ENCODE measurements around the gene TBL1X. TPM values are rescaled to one million over a fixed set of nuclear protein-coding genes. Genes with fewer than 3 reads are reported as not detected.
"Not testable (repeated sequence)": the region's sequence is repeated elsewhere in the genome, so short reads cannot be mapped to it uniquely, and the experiment has no call there.

TBL1X gene
- total RNA-seq: 10 to 100 TPM in 3 of 8 experiments, 1 to 10 TPM in 5; 5.5 to 19.4 (median 9.0) TPM

DNA sequence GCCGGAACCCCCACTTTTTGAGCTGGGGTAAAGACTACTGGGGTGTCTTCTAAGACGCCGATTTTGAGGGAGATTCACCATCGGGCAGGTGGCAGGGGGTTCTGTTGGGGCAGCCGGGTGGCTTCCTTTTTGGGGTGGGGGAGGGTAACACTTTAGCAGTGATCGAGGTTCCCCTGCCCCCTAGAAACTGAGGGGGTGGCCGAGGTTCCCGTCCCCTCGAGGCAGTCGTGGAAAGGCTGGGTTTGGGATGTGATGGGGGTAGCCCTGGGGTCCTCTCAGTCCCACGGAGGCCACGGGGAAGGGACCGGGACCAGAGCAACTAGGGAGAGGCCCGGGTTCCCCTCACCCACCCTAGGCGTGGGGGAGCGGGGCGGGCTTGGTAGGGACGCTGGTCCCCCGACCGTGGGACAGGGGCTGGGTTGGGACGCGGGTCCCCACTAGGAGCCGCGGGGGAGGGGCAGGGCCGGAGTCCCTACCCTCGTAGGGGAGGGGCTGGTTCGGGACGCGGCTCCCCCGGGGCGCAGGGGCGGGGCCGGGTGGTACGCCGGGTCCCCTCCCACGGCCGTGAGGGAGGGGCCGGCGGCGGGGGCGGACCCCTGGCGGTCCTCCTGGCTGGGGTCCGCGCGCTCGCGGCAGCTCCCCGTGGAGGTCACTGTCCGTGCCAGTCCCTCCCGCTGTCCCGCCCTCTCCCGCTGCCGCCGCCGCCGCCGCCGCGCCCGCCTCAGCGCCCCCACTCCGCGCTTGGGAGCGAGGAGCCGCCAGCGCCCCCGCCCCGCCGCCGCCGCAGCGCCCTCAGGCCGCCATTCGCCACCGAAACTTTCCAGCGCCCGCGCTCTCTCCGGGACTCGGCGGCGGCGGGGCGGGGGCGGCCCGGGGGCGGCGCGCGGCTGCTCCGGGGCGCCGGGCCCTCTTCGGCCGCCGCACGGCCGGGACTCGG lies at the start of gene TBL1X:
Gene TBL1X (plus strand): TSS at position 624 of the 937 bp plus-strand sequence. CDS start 188,529 bp downstream, outside the sequence.
- in situ Hi-C loops (cut with MboI; ENCODE audit: low pct_unique_long_range_greater_than_20kb in 2 of 9, low sequenced_read_pairs in 9 of 9, unreplicated experiment in 9 of 9): loop anchor here in 2 of 9 experiments (25.0 kb wide), 1 partner anchor 127 kb away; no protein-coding TSS in a partner anchor
- peaks cover 24 to 28% of the 10 kb centered on the region in 2 donors for H3K4me1 ChIP-seq (replicated peaks in 1 of 2)
- ATAC-seq (replicated peaks in 6 of 8): peak; percentile 14 to 68 (median 60)
- H3K27ac ChIP-seq: peak within 1 kb of the TSS; percentile 86 to 92
- H3K4me3 ChIP-seq: peak within 1 kb of the TSS; percentile 41 to 95 (median 73)
- no CpG with 5 or more reads among the region's 99 CpGs for WGBS, 10 experiments

DNA sequence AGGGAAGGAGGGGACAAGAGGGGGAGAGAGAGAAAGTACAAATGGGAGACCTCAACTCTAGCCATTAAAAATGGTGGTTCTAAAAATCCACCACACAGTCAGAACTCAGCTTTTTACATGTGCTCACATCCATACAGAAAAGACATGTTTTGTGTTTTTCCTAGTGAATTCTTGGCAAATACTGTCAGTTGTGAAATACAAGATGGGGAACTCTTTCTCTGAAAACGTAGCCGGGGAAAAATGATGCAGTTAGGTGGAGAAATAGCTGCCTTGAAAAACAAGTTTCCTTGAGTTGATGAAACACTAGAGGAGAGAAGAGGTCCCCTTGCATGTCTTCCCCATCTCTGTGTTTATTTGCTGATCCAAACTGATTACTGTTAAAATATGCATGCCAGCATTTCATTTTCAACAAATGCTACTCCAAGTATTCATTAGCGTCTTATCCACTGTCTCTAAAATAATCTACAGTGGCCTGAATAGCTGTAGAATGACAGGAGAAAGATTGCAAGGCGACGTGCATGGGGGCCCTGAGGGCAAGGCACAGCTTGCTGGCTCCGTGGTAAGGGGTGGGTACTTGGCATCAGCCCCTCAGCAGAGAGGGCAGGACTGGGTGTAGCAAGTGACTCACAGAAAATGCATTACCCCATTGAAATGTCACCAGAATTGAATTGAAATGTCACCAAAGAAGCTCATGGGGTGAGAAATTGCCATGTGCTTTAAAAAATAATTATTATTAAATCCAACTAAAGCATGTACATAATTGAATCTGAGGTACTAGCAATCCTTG lies 48.1 kb upstream of the TBL1X start:
- H3K4me3 ChIP-seq: no peak overlapping the region
- in situ Hi-C loops (cut with MboI; ENCODE audit: low pct_unique_long_range_greater_than_20kb in 2 of 9, low sequenced_read_pairs in 9 of 9, unreplicated experiment in 9 of 9): no loop called here
- no peak overlapping the region for H3K27ac ChIP-seq
- ATAC-seq (replicated peaks in 6 of 8): peak in 4 of 8 experiments; percentile 22 to 65 (median 40)
- peaks cover 0 to 6% of the 10 kb centered on the region in 2 donors for H3K4me1 ChIP-seq (replicated peaks in 1 of 2)
- 0 to 83% (median 5%) methylated on average over 1 to 6 of the region's 6 CpGs; no CpG with 5 or more reads in 5 of the 10 experiments for WGBS, 10 experiments

DNA sequence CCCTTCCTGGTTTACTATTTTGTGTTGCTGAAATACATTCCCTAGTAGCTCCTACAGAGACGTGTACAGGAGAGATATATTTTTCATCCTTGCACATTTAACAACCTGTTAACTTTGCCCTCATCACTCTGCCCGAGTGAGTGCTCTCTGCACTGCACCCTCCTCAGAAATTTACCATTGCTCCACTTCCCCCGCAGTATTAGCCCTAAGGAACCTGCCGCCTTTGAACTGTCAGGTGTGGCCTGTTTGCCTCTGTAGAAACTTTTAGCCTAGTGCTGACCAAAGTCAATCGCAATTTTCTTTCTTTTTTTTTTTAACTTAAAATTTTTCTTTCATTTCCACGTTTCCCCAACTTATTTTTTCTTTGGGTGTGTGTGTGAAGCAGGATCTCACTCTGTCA lies 46.6 kb upstream of the TBL1X start:
- Histone ChIP-seq H3K4me3 (no peak overlapping the region), H3K27ac (no peak overlapping the region), H3K4me1 (replicated peaks in 1 of 2) (peaks cover 0 to 6% of the 10 kb centered on the region in 2 donors)
- no peak for ATAC-seq (replicated peaks in 6 of 8)
- in situ Hi-C loops (cut with MboI; ENCODE audit: low pct_unique_long_range_greater_than_20kb in 2 of 9, low sequenced_read_pairs in 9 of 9, unreplicated experiment in 9 of 9): no loop called here
- WGBS, 10 experiments: 37 to 100% (median 83%) methylated on average over 1 to 4 of the region's 6 CpGs; no CpG with 5 or more reads in 3 of the 10 experiments

DNA sequence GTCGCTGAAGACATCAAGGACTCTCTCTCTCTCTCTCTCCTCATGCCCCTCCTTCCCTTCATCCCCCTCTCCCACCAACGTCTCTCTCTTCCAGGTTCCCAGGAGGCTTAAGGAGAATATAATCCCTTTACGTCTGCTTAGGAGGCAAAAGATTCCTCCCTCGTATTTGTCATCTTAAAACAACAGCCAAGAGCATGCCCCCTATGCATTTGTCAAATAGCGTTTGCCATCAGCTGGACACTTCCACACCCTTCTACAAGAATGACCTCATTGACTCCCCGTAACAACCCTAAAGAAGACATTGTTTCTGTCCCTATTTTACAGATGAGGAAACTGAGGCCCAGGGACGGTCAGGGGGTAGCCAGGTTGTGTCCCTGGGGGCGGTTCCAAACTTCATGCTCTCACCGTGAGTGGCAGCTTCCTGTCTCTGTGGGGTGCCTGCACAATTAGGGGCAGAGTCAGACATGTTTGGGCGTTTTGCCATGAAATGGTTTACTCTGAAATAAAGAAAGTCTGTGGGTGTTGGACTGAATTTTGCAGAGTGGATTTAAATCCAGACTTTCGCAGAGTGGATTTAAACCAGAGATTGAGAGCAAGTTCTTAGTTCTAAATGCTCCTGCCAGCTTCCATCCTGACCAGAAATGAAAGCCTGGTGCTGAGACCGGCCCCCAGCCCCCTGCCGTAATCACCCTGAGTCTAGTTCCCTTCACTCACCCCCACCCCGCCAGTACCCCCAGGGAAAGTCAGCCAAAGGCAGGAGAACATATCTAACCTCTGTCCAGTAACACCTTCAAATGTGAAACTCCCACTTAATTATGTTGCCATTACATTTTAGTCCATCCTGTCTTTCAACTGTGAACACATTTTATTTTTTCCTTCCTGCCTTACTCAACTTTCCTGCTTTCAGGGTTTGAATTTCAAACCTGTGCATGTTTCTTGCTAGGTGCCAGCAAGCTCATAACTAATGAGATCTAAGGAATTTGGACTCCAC lies 44.3 kb upstream of the TBL1X start:
- in situ Hi-C loops (cut with MboI; ENCODE audit: low pct_unique_long_range_greater_than_20kb in 2 of 9, low sequenced_read_pairs in 9 of 9, unreplicated experiment in 9 of 9): no loop called here
- H3K4me3 ChIP-seq: no peak overlapping the region
- 50 to 83% (median 80%) methylated on average over 2 to 7 of the region's 14 CpGs; no CpG with 5 or more reads in 6 of the 10 experiments for WGBS, 10 experiments
- ATAC-seq (replicated peaks in 6 of 8): no peak
- H3K4me1 ChIP-seq (replicated peaks in 1 of 2): peaks cover 0 to 6% of the 10 kb centered on the region in 2 donors
- H3K27ac ChIP-seq: no peak overlapping the region

DNA sequence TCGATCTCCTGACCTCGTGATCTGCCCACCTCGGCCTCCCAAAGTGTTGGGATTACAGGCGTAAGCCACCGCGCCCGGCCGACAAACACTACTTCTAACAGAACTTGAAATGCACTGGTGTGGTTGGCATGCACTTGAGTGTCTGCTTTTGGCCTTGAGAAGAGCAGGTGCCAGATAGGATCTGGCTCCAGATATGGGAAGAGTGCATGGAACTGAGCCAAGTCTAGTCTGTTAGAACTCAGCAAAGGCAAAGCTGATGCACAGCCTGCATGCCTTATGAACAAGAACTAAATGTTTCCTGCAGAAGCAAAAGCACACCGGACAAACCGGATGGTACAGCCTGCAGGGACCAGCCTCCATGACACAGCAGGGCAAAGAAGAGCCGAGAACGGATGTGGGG lies 35.1 kb upstream of the TBL1X start:
- H3K4me3 ChIP-seq: no peak overlapping the region
- WGBS, 10 experiments: 40 to 55% methylated on average over 2 to 4 of the region's 12 CpGs; no CpG with 5 or more reads in 8 of the 10 experiments
- H3K27ac ChIP-seq: no peak overlapping the region
- in situ Hi-C loops (cut with MboI; ENCODE audit: low pct_unique_long_range_greater_than_20kb in 2 of 9, low sequenced_read_pairs in 9 of 9, unreplicated experiment in 9 of 9): no loop called here
- peak in 1 of 8 experiments; percentile 29 for ATAC-seq (replicated peaks in 6 of 8)
- peaks cover 0 to 9% of the 10 kb centered on the region in 2 donors for H3K4me1 ChIP-seq (replicated peaks in 1 of 2)

DNA sequence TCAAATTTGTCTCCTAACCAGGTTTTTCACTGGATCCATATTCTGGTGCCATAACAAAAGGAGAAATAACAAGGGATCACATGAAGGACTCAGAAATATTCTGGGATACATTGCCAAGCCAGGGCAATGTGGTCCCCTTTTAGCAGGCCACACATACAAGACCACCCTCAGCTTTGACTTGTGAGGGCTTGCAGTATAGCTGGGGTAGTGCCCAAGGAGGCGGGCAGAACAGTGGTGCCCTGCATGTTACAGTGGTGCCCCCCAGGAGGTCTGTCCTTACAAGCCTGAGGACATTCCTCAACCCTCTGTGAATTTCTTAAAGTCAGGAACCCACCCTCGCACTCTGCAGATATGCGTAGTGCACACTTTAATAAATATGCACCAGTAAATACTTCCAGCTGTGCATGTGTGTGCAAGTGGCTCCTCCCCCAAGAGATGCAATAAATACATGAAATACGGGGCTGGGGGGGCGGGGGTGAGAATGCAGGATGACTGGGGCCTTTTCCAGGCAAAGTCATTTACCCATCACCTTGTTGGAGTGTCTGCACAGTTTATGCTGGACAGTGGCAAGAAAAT lies 34.4 kb upstream of the TBL1X start:
- peak in 6 of 8 experiments; percentile 15 to 94 (median 56) for ATAC-seq (replicated peaks in 6 of 8)
- peaks cover 0 to 9% of the 10 kb centered on the region in 2 donors for H3K4me1 ChIP-seq (replicated peaks in 1 of 2)
- no peak overlapping the region for H3K4me3 ChIP-seq
- H3K27ac ChIP-seq: no peak overlapping the region
- in situ Hi-C loops (cut with MboI; ENCODE audit: low pct_unique_long_range_greater_than_20kb in 2 of 9, low sequenced_read_pairs in 9 of 9, unreplicated experiment in 9 of 9): no loop called here
- 0 to 80% (median 69%) methylated on average over 1 to 3 of the region's 5 CpGs; no CpG with 5 or more reads in 6 of the 10 experiments for WGBS, 10 experiments

DNA sequence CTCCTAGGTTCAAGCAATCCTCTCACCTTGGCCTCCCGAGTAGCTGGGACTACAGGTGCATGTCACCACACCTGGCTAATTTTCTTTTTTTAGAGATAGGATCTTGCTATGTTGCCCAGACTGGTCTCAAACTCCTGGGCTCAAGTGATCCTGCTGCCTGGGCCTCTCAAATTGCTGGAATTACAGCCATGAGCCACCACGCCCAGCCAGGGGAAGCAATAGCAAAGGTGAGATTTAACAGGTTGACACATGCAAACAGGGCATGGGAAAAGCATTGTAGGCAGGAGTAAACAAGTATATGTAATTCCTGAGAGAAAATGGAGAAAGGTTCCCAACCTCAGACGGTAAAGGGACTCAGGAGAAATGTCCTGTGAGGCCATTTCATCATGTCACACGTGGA lies 33.6 kb upstream of the TBL1X start:
- ATAC-seq (replicated peaks in 6 of 8): no peak
- Histone ChIP-seq H3K27ac (no peak overlapping the region), H3K4me3 (no peak overlapping the region), H3K4me1 (replicated peaks in 1 of 2) (peaks cover 0 to 9% of the 10 kb centered on the region in 2 donors)
- 40 to 95% methylated on average over 1 to 3 of the region's 4 CpGs; no CpG with 5 or more reads in 8 of the 10 experiments for WGBS, 10 experiments
- in situ Hi-C loops (cut with MboI; ENCODE audit: low pct_unique_long_range_greater_than_20kb in 2 of 9, low sequenced_read_pairs in 9 of 9, unreplicated experiment in 9 of 9): no loop called here

DNA sequence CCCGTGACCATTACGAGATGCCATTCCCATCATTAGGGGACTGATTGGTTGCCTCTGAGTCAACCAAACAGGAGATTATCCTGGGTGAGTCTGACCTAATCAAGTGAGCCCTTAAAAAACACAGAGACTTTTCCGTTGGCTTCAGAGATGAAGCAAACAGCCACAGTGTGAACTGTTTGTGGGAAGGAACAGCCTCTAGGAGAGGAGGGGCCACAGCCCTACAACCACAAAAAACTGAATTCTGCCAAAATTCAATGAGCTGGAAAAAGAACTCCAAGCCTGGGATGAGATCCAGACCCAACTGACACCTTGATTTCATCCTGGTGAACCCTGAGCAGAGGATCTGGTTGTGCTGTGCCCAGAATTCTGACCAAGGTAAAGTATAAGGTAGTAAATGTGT lies 31.3 kb upstream of the TBL1X start:
- H3K4me3 ChIP-seq: no peak overlapping the region
- in situ Hi-C loops (cut with MboI; ENCODE audit: low pct_unique_long_range_greater_than_20kb in 2 of 9, low sequenced_read_pairs in 9 of 9, unreplicated experiment in 9 of 9): no loop called here
- no peak for ATAC-seq (replicated peaks in 6 of 8)
- no peak overlapping the region for H3K27ac ChIP-seq
- H3K4me1 ChIP-seq (replicated peaks in 1 of 2): peaks cover 0 to 9% of the 10 kb centered on the region in 2 donors
- no CpG with 5 or more reads among the region's 3 CpGs for WGBS, 10 experiments

DNA sequence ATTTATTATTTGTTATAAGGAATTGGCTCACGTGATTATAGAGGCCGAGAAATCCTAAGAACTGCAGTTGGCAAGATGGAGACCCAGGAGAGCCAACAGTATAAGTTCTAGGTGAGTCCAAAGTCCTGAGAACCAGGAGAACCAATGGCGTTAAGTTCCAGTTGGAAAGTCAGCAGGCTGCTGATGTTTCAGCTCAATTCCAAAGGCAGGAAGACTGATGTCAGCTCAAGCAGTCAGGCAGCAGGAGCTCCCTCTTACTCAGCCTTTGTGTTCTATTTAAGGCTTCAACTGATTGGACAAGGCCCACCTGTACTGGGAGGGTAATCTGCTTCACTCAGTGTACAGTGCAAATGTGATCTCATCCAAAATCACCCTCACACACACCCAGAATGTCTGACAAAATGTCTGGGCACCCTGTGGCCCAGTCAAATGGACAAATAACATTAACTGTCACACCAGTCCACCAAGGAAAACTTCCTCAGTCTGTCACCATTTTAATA lies 30.8 kb upstream of the TBL1X start:
- Histone ChIP-seq H3K27ac (no peak overlapping the region), H3K4me3 (no peak overlapping the region), H3K4me1 (replicated peaks in 1 of 2) (peaks cover 0 to 9% of the 10 kb centered on the region in 2 donors)
- WGBS, 10 experiments: 67 to 100% (median 85%) methylated on average over 1 to 3 of the region's 3 CpGs; no CpG with 5 or more reads in 6 of the 10 experiments
- in situ Hi-C loops (cut with MboI; ENCODE audit: low pct_unique_long_range_greater_than_20kb in 2 of 9, low sequenced_read_pairs in 9 of 9, unreplicated experiment in 9 of 9): no loop called here
- no peak for ATAC-seq (replicated peaks in 6 of 8)

DNA sequence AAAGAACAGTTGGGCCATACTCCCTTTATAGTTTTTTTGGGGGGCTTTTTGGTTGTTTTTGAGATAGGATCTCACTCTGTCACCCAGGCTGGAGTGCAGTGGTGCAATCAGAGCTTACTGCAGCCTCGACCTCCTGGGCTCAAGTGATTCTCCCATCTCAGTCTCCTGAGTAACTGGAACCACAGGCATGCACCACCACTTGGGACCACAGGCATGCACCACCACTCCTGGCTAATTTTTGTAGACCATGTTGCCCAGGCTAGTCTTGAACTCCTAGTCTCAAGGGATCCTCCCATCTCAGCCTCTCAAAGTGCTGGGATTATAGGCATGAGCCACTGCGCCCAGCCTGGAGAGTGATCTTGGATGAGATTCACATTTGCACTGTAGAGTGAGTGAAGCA lies 29.8 kb upstream of the TBL1X start:
- H3K4me1 ChIP-seq (replicated peaks in 1 of 2); ATAC-seq (replicated peaks in 6 of 8); H3K27ac ChIP-seq; H3K4me3 ChIP-seq; in situ Hi-C loops (cut with MboI; ENCODE audit: low pct_unique_long_range_greater_than_20kb in 2 of 9, low sequenced_read_pairs in 9 of 9, unreplicated experiment in 9 of 9): not testable (repeated sequence)
- WGBS, 10 experiments: 60% methylated on average over 1 of the region's 2 CpGs; no CpG with 5 or more reads in 9 of the 10 experiments

DNA sequence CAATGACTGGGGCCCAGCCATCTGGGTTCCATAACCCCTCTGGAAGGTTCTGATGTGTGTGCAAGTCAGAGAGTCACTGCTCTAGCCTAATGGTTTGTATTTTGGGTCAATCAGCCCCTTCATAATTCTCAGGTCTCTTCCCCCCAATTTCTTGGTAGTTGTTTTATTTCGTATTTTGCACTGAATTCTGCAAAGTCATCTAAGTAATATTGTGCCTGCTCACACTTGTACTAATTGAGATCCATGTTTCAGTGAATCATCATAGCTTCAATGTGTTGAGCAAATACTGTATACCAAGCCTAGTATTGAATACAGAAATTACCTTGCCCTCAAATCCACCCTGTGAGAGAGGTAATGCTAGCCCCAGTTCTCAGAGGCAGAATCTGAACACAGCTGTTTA lies 28.0 kb upstream of the TBL1X start:
- Histone ChIP-seq H3K4me1 (replicated peaks in 1 of 2) (no peaks in the 10 kb centered on the region), H3K27ac (no peak overlapping the region), H3K4me3 (no peak overlapping the region)
- in situ Hi-C loops (cut with MboI; ENCODE audit: low pct_unique_long_range_greater_than_20kb in 2 of 9, low sequenced_read_pairs in 9 of 9, unreplicated experiment in 9 of 9): no loop called here
- WGBS, 10 experiments: 33 to 100% methylated on average over 1 of the region's 1 CpG; no CpG with 5 or more reads in 8 of the 10 experiments
- no peak for ATAC-seq (replicated peaks in 6 of 8)

Measured in motor neuron (in vitro differentiated cells).